ENCODE data around the gene UBE2J2.

UBE2J2 gene

GRCh38 chr1:1223891-1224290 is 49.8 kb downstream of the UBE2J2 start:
- DNase-seq, result no peak

DNA sequence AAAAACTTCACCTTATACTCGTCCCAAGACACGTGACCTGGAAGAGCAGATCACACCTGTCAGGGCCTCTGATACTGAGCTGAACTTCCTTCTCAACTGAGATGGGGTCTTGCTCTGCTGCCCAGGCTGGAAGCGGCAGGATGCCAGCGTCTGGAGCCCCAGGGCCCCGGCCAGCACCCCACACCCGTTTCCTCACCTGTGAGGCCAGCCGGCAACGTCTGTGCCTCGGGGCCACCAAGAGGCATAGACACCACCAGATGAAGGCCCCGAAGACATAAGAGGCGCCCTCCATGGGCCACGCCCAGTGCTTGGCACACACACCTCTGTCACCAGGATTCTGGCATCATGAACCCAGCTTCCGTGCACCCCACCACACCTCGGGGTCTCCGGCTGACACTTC is 50.3 kb downstream of the UBE2J2 start:
- DNase-seq, result no peak

DNA sequence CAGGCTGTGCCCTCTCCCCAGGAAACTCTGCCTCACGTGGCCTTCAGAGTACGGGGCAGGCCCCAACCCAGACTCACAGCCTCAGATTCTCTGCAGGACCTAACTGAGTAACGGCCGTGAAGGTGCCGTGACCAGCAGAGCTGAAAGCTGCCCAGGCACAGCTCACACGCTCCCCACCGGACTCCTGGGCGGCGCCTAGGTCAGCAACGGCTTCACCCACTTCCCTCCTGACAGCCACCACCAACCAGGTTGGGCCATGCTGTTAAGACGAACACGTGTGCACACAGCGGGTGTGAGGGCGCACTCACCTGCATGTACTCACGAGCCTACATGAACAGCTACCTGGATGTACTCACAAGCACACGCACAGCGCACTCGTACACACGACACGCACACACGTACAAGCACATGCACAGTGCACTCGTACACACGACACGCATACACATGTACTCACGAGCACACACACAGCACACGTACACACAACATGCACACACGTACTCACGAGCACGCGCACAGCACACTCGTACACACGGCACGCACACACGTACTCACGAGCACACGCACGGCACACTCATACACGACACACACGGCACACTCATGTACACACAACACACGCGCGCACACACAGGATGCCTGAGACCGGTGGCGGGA is 51.0 kb downstream of the UBE2J2 start:
- DNase-seq, result no peak

DNA sequence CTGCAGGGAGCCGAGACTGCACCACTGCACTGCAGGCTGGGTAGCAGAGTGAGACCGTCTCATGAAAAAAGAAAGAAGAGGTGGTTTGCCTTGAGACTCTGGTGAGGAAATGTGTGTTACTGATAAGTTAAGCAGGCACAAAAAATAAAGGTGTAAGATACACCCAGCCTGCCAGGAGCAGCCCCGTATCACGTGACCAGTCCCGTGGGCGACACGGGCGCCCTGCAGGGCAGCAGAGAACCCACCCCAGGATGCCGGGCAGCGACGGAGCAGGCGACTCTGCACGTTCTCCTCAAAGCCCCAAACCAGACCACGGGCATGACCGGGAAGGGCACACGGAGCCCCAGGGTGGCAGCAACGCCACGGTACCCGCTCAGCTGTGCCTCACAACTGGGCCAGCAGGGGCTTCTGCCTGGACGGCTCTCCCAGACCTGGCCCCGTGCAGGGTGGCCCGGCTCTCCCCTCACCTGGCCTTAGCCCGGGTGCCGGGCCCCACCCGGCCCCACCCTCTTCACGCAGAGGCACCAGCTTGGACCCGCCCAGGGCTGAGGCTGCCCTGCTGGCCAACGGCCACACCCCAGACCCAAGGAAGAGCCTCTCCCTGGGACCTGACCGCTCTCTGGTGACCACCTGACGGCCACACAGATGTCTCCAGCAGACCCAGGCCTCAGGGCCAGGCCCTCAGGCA is 51.6 kb downstream of the UBE2J2 start:
- no peak for DNase-seq

DNA sequence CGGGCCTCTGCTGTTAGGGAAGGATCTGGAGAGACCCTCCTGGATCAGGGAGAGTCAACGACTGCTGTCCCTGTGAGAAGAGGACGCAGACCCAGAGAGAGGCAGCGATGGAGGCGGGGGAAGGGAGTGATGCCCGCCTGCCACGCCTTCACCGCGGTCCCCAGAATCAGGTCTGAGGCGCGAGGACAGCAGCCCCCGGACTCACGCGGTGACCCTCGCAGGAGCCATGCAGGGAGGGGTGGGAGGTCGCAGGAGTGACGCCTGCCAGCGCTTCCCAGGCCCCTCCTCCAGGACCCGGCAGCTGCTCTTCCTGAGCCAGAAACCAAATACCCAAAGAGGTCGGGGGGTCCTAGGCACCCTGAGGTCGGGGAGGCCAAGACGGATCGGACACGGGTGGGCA is 53.5 kb downstream of the UBE2J2 start:
- DNase-seq, result no peak

- no peak for DNase-seq
Measured at GRCh38 chr1:1219341-1219740, 54.3 kb downstream of the UBE2J2 start.

- no peak for DNase-seq
Measured at GRCh38 chr1:1218524-1219200, 55.0 kb downstream of the UBE2J2 start.

GRCh38 chr1:1217621-1218523 is 55.8 kb downstream of the UBE2J2 start:
- no peak for DNase-seq

GRCh38 chr1:1216770-1217620 is 56.7 kb downstream of the UBE2J2 start:
- no peak for DNase-seq

- DNase-seq, result no peak
Measured at GRCh38 chr1:1215881-1216605, 57.6 kb downstream of the UBE2J2 start.

DNA sequence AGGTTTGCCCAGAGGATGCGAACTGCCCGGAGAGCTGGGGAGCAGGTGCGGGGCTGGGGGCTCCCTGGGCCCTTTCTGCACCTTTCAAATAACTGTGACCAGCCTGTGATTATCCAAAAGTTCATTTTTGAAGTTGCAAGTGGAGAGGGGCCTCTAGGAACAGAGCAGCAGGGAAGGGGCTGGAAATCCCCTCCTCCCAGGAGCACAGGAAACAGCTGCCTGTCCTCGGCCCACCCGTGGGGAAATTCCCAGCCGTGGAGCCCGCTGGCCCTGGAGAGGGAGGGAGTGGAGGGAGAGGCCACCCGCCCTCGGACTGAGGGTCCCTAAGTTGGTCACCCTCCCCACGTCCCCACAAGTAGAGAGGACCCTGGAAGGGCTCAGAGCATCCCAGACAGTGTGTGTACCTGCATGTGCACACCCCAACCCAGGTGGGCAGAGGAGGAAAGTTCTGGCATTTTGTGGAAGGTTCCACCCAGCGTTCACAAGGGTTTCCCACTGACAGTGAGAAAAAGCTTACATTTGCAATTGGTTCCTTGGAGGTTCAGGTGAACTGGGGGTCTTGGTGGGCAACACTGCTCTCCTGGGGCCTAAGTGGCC is 58.5 kb downstream of the UBE2J2 start:
- no peak for DNase-seq

- DNase-seq, result peak; percentile 73
Measured at GRCh38 chr1:1213345-1214265, 60.0 kb downstream of the UBE2J2 start, which contains the start of gene TNFRSF4. Gene TNFRSF4 (minus strand): TSS chr1:1214153. CDS start chr1:1214127, 26 bp downstream.

DNA sequence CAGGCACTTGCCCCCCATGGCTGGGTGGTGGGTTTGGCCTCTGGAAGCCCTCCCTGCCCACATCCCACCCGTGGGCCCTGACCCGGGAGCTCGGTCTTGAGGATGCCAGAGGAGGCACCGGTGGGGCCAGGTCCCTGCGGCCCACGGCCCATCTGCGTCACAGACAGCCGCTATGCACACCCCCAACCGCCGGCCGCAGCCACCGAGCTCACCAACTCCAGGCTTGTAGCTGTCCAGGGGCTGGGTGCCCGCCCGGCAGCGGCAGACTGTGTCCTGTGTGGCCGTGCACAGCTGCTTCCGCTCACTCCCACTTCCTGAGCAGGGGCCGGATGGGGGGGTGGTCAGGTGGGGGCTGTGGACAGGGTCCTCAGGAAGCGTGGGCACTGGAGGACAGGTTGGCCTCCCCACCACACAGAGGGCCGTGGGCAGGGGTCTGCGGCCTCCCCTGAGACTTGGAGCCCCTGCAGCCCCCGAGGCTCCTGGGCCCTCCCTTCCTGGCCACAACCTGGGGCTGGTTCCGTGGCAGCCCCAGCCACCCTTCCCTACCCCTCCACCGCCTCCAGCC is 60.8 kb downstream of the UBE2J2 start:
- DNase-seq, result peak; percentile 79

DNA sequence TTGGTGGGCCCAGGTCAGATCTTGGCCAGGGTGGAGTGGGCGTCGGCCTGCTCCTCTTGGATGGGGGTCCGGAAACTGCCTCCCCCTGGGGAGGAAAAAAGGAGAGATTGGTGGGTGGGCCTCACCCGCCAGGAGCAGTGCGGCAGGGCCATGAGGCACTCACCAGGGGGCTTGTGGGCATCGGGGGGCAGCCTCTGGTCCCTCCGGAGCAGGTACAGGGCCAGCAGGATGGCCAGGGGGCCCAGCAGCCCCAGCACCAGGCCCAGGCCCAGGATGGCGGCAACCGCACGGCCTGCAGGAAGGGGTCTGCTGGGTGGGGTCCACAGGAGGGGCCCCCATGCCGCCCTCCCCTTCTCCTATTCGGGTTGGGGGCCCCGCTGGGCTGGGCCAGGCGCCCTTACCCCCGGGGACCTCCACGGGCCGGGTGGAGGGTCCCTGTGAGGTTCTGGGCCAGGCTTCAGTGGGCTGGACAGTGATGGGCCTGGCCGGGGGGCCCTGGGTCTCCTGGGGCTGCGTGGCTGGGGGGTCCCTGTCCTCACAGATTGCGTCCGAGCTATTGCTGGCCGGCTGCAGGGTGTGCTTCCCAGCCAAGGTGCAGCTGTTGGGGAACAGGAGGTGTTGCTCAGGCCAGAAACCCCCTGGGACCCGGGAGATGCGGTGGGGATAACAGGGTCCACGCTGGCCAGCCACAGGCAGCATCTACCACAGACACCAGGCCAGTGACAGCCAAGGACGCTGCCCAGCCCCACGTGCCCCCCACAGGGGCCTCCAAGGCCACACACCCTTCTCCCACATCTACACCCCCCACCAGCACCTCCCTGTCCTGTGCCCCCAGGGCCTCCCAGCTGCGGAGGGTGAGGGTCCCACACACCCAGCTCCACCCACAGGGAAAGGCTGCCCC is 61.9 kb downstream of the UBE2J2 start:
- no peak for DNase-seq

DNA sequence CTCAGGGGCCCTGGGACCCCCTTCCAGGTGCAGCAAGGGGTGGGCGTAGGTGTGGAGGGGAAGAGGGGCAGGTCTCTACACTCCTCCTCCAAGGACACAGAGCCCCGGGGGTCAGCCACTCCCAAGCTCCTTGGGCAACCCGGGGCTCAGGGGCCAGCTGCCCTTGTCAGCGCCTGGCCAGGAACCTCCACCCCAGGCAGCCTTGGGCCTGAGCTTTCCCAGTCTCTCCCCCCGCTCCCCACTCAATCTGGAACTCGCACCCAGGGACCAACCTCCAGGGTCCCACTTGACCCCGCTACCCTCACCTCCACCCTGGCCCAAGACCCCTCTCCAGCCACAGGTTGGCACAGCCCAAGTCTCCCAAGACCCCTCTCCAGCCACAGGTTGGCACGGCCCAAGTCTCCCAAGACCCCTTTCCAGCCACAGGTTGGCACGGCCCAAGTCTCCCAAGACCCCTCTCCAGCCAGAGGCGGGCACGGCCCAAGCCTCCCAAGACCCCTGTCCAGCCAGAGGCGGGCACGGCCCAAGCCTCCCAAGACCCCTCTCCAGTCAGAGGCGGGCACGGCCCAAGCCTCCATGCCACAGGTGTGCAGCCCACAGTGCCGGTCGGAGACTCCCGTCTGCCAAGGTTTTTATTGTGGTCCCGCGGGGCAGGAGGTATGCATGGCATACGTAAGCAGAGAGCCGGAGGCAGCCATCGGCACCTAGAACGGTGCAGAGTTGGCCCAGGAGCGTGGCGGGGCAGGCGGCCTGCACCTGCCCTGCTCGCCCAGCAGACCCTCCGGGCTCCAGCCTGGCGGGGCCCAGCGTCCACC is 62.7 kb downstream of the UBE2J2 start:
- DNase-seq, result peak; percentile 51

DNA sequence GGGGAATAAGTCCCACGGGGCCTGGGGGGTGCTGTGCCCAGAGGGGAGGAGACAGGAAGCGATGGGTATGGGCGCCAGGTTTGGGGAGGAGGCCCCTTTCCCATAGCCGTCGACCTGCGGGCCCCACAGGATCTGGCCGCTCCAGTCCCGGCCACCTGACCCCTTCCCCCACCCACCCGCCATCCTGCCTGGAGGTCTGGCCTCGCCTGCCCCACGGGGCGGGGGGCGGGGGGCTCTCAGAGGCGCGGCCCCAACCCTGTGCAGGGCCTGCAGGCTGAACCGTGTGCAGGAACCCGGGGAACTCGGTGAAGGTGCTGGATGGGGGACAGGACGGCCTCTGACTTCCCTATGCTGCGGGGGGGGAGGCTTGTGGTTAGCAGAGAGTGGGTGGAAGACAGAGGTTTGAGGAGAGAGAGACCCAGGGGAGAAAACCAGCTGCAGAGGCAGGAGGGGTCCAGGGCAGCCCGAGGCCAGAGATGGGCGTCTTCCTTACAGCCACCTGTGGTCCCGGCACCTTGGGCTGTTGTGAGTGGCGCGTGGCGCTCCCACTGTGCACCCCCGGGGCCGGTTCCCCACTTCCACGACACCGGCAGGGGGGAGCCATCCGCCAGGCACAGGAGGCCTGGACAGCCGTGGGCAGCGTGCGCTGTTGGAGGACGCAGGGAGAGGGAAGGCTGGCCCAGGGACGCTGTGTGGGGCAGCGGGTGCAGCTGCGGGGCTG is 64.8 kb downstream of the UBE2J2 start:
- peak; percentile 73 for DNase-seq

DNA sequence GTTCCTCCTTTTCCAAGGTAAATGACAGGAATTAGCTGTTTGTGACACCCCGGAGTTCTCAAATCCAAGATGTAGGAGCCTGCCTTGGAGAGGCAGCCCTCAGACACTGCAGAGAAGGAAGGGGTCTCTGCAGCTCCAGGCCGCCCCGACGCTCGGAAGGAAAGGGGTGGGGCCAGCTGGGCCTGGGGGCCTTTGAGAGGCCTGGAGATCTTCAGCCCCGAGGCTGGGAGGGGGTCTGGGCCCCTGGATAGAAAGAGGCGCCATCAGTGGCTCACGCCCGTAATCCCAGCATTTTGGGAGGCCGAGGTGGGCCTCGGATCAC is 66.1 kb downstream of the UBE2J2 start:
- DNase-seq, result no peak
